Measurements from ENCODE around the gene NFATC2.

The NFATC2 gene

DNA sequence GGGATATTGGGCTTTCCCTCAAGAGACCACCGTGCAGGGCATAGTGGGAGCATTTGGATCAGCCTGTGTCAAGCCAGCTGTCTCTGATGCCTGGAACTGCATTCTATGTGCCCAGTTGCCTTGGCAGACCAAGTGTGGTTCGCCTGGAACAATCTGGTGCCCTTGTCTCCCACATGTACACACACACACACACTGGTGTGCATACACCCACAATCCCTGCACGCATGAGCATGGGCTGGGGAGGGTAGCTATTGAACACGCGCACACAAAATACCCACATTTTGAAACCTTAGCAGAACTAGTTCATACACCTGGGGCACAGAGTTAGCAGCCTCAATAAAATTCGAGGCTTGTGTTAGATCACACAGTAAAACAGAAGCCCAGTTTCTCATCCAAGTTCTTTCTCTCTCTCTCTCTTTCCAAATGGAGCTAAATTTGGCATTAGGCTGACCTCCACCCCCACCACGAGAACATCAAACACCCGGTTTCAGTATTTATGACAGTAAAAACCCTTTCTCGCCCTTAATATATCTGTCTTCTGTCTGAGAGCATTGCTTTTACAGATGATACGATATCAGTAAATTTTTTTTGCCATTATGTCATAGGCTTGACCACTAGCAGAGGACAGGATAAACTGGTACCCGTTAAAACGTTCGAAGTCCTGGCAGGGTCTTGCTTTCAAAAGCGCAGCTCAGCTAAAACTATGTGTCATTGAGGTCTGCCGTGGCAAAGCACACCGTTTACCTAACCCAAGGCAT is 18.2 kb upstream of the NFATC2 start:
- TF ChIP-seq, protein P1, sequence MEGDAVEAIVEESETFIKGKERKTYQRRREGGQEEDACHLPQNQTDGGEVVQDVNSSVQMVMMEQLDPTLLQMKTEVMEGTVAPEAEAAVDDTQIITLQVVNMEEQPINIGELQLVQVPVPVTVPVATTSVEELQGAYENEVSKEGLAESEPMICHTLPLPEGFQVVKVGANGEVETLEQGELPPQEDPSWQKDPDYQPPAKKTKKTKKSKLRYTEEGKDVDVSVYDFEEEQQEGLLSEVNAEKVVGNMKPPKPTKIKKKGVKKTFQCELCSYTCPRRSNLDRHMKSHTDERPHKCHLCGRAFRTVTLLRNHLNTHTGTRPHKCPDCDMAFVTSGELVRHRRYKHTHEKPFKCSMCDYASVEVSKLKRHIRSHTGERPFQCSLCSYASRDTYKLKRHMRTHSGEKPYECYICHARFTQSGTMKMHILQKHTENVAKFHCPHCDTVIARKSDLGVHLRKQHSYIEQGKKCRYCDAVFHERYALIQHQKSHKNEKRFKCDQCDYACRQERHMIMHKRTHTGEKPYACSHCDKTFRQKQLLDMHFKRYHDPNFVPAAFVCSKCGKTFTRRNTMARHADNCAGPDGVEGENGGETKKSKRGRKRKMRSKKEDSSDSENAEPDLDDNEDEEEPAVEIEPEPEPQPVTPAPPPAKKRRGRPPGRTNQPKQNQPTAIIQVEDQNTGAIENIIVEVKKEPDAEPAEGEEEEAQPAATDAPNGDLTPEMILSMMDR (conservative IDR thresholded peaks at IDR 0.05) = no peak
- no peak overlapping the region for H3K27ac ChIP-seq

DNA sequence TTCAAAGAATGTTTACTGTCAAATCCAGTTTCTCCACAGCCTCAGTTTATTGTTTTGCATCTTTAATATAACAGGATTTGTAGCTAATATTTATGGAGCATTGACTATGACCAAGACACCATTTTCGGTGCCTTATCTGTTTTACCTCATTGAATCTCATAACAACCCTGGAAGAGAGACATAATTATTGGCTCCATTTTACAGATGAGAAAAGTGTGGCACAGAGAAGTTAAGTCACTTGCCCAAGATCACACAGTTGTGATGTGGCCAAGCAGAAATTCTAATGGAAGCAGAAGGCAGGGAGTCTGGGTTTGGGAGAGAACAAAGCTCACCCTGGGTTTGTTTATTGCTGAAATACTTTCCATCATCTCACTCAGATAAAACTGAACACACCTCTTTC is 17.5 kb upstream of the NFATC2 start:
- TF ChIP-seq, protein P1 (conservative IDR thresholded peaks at IDR 0.05) = no peak
- no peak overlapping the region for H3K27ac ChIP-seq

DNA sequence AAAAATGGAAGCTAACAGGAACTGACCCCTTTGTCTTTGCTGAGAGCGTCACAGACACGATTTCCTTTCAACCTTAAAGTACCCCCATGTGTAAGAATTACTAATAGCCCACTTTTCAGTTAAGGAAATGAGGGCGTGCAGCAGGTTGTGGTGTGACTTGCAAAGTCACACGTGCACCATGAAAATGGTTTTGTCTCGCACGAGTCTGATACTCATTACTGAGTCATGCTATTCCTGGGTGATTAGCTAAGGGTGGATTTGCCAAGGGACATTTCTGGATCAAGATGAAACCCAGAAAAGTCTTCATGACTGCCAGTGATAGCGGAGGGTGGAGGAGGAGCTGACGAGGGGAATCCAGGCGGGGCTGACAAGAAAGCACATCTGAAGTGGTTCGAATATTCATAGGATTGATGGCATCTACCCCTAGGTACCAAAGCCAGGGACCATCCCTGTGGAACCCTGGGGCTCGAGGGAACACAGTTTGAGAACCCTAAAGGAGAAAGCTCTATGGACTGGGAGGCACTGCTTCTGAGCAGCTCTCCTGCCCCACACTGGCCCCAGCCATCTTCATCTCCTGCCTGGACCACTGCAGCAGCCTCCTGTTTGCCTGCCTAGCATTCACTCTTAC is 12.1 kb upstream of the NFATC2 start:
- H3K27ac ChIP-seq = no peak overlapping the region
- TF ChIP-seq, protein P1 (conservative IDR thresholded peaks at IDR 0.05) = no peak

DNA sequence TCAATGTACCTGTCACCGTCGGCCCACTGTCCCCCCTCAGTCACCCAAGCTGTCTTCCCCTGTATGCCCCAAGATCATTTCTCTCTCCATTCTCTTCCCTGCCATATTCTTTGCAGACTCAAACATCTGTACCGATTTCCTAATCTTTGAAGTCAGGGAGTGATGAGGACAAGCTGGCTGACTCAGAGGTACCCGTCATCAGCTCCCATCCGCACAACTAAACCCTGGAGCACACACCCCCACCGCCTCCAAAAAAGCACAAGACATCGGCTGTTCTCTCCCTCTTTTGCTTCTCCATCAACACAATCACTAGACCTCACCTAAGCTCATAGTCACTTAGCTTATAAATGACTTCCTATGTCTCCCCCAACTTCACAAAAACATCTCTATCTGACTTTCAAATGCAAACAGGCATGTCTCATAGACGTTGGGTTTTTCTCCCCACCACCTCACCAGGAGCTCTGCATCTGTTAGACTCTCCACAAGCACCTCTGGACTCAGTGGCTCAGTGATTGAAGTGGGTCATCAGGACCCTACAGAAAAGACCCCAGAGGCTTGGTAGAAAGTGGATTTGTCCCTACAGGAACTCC is 11.5 kb upstream of the NFATC2 start:
- H3K27ac ChIP-seq = no peak overlapping the region
- TF ChIP-seq, protein P1 (conservative IDR thresholded peaks at IDR 0.05) = no peak

DNA sequence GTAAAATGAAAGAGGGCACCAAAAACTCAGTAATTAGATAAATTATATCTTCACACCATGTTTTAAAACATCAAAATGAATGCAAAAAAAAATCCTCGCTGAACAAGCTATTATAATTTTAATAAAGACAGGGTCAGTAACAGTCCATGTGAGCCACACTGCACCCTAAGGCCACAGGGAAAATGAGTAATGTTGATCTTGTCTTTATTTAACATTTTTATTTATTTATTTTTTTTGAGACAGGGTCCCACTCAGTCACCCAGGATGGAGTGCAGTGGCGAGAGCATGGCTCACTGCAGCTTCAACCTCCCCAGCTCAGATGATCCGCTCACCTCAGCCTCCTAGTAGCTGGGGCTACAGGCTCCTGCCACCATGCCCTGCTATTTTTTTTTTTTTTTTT is 8.7 kb upstream of the NFATC2 start:
- H3K27ac ChIP-seq = no peak overlapping the region
- TF ChIP-seq, protein P1 (conservative IDR thresholded peaks at IDR 0.05) = no peak

DNA sequence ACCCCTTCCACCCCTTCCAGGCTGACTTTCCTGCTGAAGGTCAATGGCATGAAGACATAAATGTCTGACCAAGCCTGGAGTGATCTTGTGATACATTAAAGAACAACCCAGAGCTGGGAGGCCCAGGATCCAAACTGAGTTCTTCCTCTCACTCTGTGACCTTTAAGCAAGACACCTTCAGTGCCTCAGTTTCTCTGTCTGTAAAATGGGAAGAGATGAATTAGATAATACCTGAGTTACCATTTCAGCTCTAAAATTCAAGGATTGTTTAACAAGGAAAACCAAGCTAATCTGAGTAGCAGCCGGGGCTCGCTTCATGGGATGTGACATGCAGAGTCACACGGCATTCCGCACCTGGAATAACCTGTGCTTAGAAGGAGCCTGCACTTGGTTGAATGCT is 7.0 kb upstream of the NFATC2 start:
- H3K27ac ChIP-seq = no peak overlapping the region
- TF ChIP-seq, protein P1 (conservative IDR thresholded peaks at IDR 0.05) = no peak

DNA sequence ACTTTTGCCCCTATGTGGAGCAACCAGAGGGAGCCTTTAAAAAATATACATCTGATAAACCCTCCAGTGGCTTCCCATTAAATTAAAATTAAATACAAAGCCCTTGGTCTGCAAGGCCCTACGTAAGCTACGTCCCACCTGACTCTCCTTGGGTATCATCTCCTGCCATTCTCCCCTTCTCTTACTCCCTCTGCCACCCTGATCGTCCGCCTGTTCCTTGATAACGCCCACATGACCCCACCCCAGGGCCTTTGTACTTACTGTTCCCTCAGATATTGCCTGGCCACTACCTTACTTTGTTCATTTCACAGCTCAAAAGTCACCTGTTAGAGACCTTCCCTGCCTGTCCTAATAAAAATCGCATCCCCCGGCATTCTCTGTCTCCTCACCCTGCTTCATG is 5.4 kb upstream of the NFATC2 start:
- H3K27ac ChIP-seq = no peak overlapping the region
- TF ChIP-seq, protein P1 (conservative IDR thresholded peaks at IDR 0.05) = no peak

Measured in VCaP (cell line).